Trophoblast cell (in vitro differentiated cells and primary cell): ENCODE data around the gene NBPF4.
A peak's percentile ranks its signal among the peaks of the same experiment; 100 is the strongest.
"Not testable (repeated sequence)": the region's sequence is repeated elsewhere in the genome, so short reads cannot be mapped to it uniquely, and the experiment has no call there.

ENCODE experiments used
- DNase-seq, 2 donors: peaks; one replicate each; pipeline ENCODE4 v3.0.0-alpha.2; 2016
- H2AFZ ChIP-seq: 2 replicates; pipeline ENCODE4 v1.6.1; 2013; ENCODE audit warnings: low read length, moderate library complexity, mild to moderate bottlenecking; ENCODE audit not compliant: insufficient read depth, poor library complexity
- H2AK5ac ChIP-seq: 2 replicates; pipeline ENCODE4 v1.6.1; 2013; ENCODE audit warnings: mild to moderate bottlenecking, low read length
- H2BK120ac ChIP-seq: 2 replicates; pipeline ENCODE4 v1.6.1; 2013; ENCODE audit warnings: low read length, mild to moderate bottlenecking, moderate library complexity; ENCODE audit not compliant: insufficient read depth, poor library complexity
- H2BK12ac ChIP-seq: 2 replicates; pipeline ENCODE4 v1.6.1; 2013; ENCODE audit warnings: mild to moderate bottlenecking, low read length, moderate library complexity
- H2BK5ac ChIP-seq: 2 replicates; pipeline ENCODE4 v1.6.1; 2013; ENCODE audit warnings: low read length, low read depth, moderate library complexity, mild to moderate bottlenecking; ENCODE audit not compliant: poor library complexity
- H3K14ac ChIP-seq: 2 replicates; pipeline ENCODE4 v1.6.1; 2013; ENCODE audit warnings: mild to moderate bottlenecking, low read length
- H3K18ac ChIP-seq: 2 replicates; pipeline ENCODE4 v1.6.1; 2013; ENCODE audit warnings: mild to moderate bottlenecking, low read length
- H3K23ac ChIP-seq: 2 replicates; pipeline ENCODE4 v1.6.1; 2013; ENCODE audit warnings: low read length
- H3K27ac ChIP-seq: 2 replicates; pipeline ENCODE4 v1.5.1; 2013; ENCODE audit warnings: low read depth, mild to moderate bottlenecking, inconsistent platforms, low read length, moderate library complexity
- H3K27me3 ChIP-seq: 2 replicates; pipeline ENCODE4 v1.6.1; 2013; ENCODE audit warnings: inconsistent platforms, mild to moderate bottlenecking, low read length, moderate library complexity; ENCODE audit not compliant: insufficient read depth
- H3K36me3 ChIP-seq, 2 experiments: 1 replicate in 1 of 2; 2 replicates in 1 of 2; pipeline ENCODE4 v1.6.1; 2013; ENCODE audit warnings: low read length in 2 of 2, mild to moderate bottlenecking in 2 of 2, moderate library complexity in 1 of 2; ENCODE audit not compliant: insufficient read depth in 2 of 2, control insufficient read depth in 1 of 2
- H3K4ac ChIP-seq: 2 replicates; pipeline ENCODE4 v1.6.1; 2013; ENCODE audit warnings: low read depth, mild to moderate bottlenecking, low read length, moderate library complexity
- H3K4me1 ChIP-seq, 2 experiments: 1 replicate in 1 of 2; 2 replicates in 1 of 2; pipeline ENCODE4 v1.6.1; 2013; ENCODE audit warnings: low read length in 2 of 2, mild to moderate bottlenecking in 2 of 2, moderate library complexity in 1 of 2; ENCODE audit not compliant: insufficient read depth in 2 of 2, control insufficient read depth in 1 of 2
- H3K4me2 ChIP-seq: 2 replicates; pipeline ENCODE4 v1.6.1; 2013; ENCODE audit warnings: inconsistent platforms, mild to moderate bottlenecking, low read length, moderate library complexity
- H3K4me3 ChIP-seq: 2 replicates; pipeline ENCODE4 v1.5.1; 2013; ENCODE audit warnings: mild to moderate bottlenecking, low read depth, low read length, inconsistent platforms
- H3K79me1 ChIP-seq: one replicate; pipeline ENCODE4 v1.6.1; 2013; ENCODE audit warnings: low read length
- H3K79me2 ChIP-seq: 2 replicates; pipeline ENCODE4 v1.6.1; 2013; ENCODE audit warnings: low read length, mild to moderate bottlenecking; ENCODE audit not compliant: control insufficient read depth, insufficient read depth, poor library complexity
- H3K9ac ChIP-seq: 2 replicates; pipeline ENCODE4 v1.6.1; 2013; ENCODE audit warnings: mild to moderate bottlenecking, low read length
- H3K9me3 ChIP-seq: 2 replicates; pipeline ENCODE4 v1.6.1; 2013; ENCODE audit warnings: low read depth, mild to moderate bottlenecking, control low read depth, inconsistent platforms, low read length; ENCODE audit not compliant: insufficient read depth
- H4K12ac ChIP-seq: 2 replicates; pipeline ENCODE4 v1.6.1; 2013; ENCODE audit warnings: low read depth, mild to moderate bottlenecking, low read length, moderate library complexity
- H4K8ac ChIP-seq: 2 replicates; pipeline ENCODE4 v1.6.1; 2013; ENCODE audit warnings: low read depth, mild to moderate bottlenecking, low read length, moderate library complexity
- H4K91ac ChIP-seq: one replicate; pipeline ENCODE4 v1.6.1; 2013; ENCODE audit warnings: low read depth, mild to moderate bottlenecking, low read length, moderate library complexity
- WGBS: extraction: QIAGEN DNeasy Blood & Tissue Kit; methylation state at CpG from one replicate; pipeline ENCODE4 v1.1.7; 2013; ENCODE audit warnings: missing lambda C conversion rate; ENCODE audit not compliant: insufficient read length, insufficient coverage; ENCODE audit errors: extremely low coverage; 5-methylcytosine and 5-hydroxymethylcytosine counted together

NBPF4 gene

DNA sequence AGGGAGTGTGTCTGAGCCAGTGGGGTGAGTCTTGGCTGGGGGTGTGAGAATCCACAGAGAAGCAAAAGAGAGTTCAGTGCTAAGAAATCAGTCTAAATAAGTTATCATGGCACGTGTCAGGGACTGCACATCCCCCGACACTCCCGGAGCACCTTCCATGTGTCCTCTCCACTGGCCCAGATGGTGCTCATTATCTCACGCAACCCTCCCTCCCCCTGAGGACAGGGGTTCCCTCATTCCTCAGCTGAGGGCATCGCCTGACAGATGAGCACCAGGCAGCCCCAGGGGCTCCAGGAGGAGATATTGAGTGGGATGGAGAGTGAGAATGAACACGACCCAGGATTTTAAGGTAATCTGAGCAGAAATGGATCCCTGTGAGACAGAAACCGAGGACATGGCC lies 16.1 kb downstream of the NBPF4 start:
- not testable (repeated sequence) for H3K4me3 ChIP-seq, H3K18ac ChIP-seq
- WGBS, result no CpG with 5 or more reads among the region's 7 CpGs

DNA sequence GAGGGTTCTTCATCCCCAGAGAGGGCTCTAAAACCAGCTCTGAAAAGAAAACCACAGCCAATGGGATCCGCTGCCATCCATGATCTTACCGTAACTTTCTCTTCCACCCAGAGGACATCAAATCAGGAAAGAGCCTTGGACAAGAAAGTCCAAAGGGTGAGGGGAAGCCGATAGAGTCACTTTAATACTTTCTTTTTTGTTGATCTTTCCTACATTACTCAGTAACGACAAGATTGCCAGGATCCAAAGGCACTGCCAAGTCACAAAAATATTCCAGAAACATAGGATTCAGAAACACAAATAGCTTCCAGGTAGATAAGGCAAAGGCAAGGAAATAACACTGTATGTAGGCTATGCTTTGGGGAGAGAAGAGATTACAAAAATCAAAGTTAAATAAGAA lies 17.0 kb downstream of the NBPF4 start:
- not testable (repeated sequence) for H3K4me3 ChIP-seq, H2BK120ac ChIP-seq, H3K9me3 ChIP-seq, H3K18ac ChIP-seq, DNase-seq, H3K4me1 ChIP-seq, H3K79me1 ChIP-seq, H4K8ac ChIP-seq, H2AK5ac ChIP-seq, H3K4ac ChIP-seq, H3K14ac ChIP-seq, H3K23ac ChIP-seq, H2BK5ac ChIP-seq, H3K79me2 ChIP-seq, H3K4me2 ChIP-seq, H4K12ac ChIP-seq, H3K27me3 ChIP-seq, H3K9ac ChIP-seq, H2AFZ ChIP-seq, H2BK12ac ChIP-seq, H3K27ac ChIP-seq, H4K91ac ChIP-seq, H3K36me3 ChIP-seq
- WGBS, result no CpG with 5 or more reads among the region's 4 CpGs

More for the DNA sequence above, 16.1 kb downstream of the NBPF4 start:
- not testable (repeated sequence) for DNase-seq, H2BK5ac ChIP-seq, H3K4ac ChIP-seq, H3K79me1 ChIP-seq, H2BK12ac ChIP-seq, H2AK5ac ChIP-seq, H4K91ac ChIP-seq, H3K79me2 ChIP-seq, H3K9me3 ChIP-seq, H3K27ac ChIP-seq, H3K4me1 ChIP-seq, H3K27me3 ChIP-seq, H3K14ac ChIP-seq, H2AFZ ChIP-seq, H2BK120ac ChIP-seq, H3K4me2 ChIP-seq, H3K36me3 ChIP-seq, H3K23ac ChIP-seq, H4K8ac ChIP-seq, H4K12ac ChIP-seq, H3K9ac ChIP-seq

DNA sequence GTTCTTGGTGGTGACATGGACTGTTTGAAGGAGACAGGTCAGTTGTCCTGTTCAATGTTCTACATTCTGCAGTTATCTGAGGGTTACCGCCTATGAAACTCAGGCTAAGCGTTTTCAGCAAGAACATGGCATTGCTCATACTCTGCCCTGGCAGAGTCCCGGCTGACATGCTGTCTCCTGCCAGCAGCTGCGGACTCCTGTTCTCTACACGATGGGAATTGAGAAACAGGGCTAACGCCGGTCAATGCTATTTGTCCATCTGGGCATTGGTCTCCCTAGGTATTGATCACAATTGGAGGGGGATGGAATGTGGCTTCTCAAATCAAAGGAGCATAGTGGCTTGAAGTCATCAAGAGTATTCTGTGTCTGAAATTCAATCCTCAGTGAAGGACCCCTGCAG lies 20.6 kb downstream of the NBPF4 start:
- not testable (repeated sequence) for H2AK5ac ChIP-seq, H4K91ac ChIP-seq
- no CpG with 5 or more reads among the region's 7 CpGs for WGBS

DNA sequence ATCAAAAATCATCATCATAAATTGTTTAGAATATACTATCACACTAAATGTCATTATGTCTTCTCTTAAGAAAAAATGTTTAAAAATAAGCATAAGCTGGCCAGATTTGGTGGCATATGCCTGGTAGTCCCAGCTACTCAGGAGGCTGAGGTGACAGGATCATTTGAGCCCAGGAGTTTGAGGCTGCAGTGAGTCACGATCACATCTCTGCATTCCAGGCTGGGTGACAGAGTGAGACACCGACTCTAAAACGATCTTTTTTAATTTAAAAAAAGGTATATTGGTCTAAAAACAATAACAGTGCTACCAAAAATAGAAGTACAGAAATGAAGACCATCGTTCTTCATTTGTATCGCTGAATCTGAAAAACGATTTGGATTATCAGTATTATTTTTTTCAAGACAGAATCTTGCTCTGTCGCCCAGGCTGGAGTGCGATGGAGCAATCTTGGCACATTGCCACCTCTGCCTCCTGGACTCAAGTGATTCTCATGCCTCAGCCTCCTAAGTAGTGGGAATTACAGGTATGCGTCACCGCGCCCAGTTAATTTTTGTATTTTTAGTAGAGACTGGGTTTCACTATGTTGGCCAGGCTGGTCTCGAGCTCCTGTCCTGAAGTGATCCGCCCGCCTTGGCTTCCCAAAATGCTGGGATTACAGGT lies 26.2 kb downstream of the NBPF4 start:
- WGBS, result no CpG with 5 or more reads among the region's 14 CpGs
- H2BK5ac ChIP-seq, H3K4me2 ChIP-seq, H4K12ac ChIP-seq, H3K4ac ChIP-seq, H3K36me3 ChIP-seq, H3K79me1 ChIP-seq, H3K4me1 ChIP-seq, H3K4me3 ChIP-seq, H4K8ac ChIP-seq, H3K27ac ChIP-seq, H2BK120ac ChIP-seq, H3K9ac ChIP-seq, H3K79me2 ChIP-seq, H3K14ac ChIP-seq, H3K9me3 ChIP-seq, H4K91ac ChIP-seq, H2AFZ ChIP-seq, H2AK5ac ChIP-seq, H3K23ac ChIP-seq, H3K27me3 ChIP-seq, H3K18ac ChIP-seq, H2BK12ac ChIP-seq: not testable (repeated sequence)
- DNase-seq, result peak in 1 of 2 donors; percentile 36

More for the DNA sequence above, 20.6 kb downstream of the NBPF4 start:
- not testable (repeated sequence) for H3K27me3 ChIP-seq, H2BK12ac ChIP-seq, H3K4me1 ChIP-seq, H3K14ac ChIP-seq, H3K9ac ChIP-seq, H2AFZ ChIP-seq, H2BK120ac ChIP-seq, H3K4me3 ChIP-seq, H3K4me2 ChIP-seq, H3K4ac ChIP-seq, DNase-seq, H2BK5ac ChIP-seq, H3K79me1 ChIP-seq, H3K9me3 ChIP-seq, H4K8ac ChIP-seq, H3K79me2 ChIP-seq, H4K12ac ChIP-seq, H3K18ac ChIP-seq, H3K36me3 ChIP-seq, H3K23ac ChIP-seq, H3K27ac ChIP-seq
